ENCODE measurements around the gene ABCC9.
"Not testable (repeated sequence)": the region's sequence is repeated elsewhere in the genome, so short reads cannot be mapped to it uniquely, and the experiment has no call there.

Gene ABCC9

DNA sequence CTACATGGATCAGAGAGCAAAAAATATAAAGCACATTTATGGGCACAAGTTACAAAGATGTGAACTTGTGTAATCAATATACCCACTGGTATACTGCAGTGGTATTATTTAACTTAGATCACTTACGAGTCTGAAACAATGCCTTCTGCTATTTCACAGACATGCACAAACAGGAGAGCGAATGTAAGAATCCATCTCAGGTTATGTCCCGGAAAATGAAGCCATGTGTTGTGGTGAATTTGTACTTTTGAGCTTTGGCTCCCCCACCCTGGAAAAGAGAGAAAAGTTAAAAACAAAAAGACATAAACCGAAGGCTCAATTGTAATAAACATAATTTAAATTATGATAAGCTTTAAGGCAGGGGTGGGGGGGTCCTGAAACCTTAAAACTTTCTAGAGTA is 7.6 kb downstream of the ABCC9 start:
- DNase-seq, result no peak

DNA sequence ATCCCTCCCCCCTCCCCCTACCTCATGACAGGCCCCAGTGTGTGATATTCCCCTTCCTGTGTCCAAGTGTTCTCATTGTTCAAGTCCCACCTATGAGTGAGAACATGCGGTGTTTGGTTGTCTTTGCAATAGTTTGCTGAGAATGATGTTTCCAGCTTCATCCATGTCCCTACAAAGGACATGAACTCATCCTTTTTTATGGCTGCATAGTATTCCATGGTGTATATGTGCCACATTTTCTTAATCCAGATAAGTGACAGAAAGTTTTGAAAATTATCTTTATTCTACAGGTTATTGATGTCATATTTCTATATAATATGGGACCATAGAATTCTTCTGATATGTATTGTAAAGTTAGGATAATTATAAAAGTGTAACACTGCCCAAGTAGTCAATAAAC is 11.3 kb downstream of the ABCC9 start:
- DNase-seq, result not testable (repeated sequence)

GRCh38 chr12:21925296-21925913 is 15.8 kb downstream of the ABCC9 start:
- no peak for DNase-seq

GRCh38 chr12:21921436-21921835 is 19.8 kb downstream of the ABCC9 start:
- DNase-seq, result no peak

DNA sequence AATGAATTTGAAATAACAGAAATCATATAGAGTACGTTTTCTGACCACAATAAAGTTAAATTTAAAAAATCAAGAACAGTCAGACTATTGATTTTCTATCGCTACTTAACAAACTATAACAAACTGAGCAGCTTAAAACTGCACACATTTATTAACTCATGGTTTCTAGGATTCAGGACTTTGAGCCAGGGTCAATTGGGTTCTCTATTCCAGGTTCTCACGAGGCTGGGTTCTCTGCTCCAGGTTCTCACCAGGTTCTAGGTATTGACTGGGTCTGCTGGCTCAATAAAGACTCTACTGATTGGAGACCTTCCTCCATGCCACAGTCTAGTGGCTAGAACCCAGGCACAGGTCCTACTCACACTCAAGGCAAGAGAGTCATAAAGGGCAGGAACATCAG is 22.8 kb downstream of the ABCC9 start:
- no peak for DNase-seq

DNA sequence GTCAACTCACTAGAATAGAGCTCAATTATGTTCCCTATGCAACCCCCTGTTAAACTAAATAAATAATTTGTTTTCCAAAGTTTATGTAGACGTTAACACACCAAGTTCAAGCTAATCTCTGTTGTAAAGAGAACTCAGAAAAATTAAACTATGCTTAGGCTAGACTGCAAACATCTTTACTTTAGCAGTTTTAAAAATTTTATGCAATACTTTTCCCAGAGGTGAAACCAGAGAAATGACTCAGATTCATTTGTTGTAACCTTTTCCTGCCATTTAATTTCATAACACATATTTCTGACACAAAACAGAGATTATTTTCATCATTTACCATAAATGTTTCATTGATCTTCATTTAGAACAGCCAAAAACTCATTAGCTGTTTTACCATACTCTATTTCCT is 27.4 kb downstream of the ABCC9 start:
- DNase-seq, result no peak

GRCh38 chr12:21912318-21912717 is 28.9 kb downstream of the ABCC9 start:
- DNase-seq, result no peak

- DNase-seq, result no peak
Measured at GRCh38 chr12:21911832-21912231, 29.4 kb downstream of the ABCC9 start.

- no peak for DNase-seq
Measured at GRCh38 chr12:21910657-21911056, 30.6 kb downstream of the ABCC9 start.

- no peak for DNase-seq
Measured at GRCh38 chr12:21907948-21908837, 33.0 kb downstream of the ABCC9 start.

- DNase-seq, result no peak
Measured at GRCh38 chr12:21906919-21907493, 34.2 kb downstream of the ABCC9 start.

GRCh38 chr12:21899532-21899931 is 41.7 kb downstream of the ABCC9 start:
- not testable (repeated sequence) for DNase-seq

DNA sequence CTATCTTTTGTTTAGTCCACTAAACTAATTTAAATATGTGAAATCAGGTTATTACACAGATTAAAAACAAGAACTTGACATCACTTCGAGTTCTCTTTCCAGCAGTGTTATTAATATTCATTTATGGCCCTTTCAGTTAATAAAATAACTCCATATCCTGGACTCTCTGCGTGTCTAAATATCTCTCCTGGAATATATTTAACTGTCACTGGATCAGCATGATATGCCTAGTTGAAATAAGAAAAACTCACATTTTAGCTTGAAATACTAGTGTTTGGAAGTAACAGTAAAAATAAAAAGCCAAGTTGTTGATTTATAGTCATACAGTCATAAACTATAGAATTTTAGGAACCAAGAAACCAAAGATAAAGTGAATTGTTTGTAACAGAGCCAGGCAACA is 45.6 kb downstream of the ABCC9 start:
- DNase-seq, result no peak

GRCh38 chr12:21894792-21895595 is 46.2 kb downstream of the ABCC9 start:
- no peak for DNase-seq

DNA sequence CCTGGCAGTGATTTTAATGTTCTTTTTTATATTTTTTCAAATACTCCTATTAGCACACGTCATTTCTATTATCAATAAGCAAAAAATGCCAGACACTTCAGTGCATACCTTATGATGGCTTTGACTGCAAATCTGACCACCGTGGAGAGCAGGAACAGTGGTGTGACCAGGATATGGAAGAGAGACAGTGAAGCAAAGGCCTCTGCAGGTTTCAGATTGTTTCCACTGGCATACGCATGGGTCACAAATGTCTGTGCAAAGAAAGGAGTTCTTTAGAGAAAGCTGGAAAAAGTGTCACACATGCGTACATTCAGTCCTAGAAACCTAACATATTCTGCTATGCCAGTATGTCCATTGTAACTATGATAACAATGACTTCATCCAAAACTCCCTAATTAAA is 47.3 kb downstream of the ABCC9 start:
- no peak for DNase-seq

- DNase-seq, result no peak
Measured at GRCh38 chr12:21892341-21892740, 48.9 kb downstream of the ABCC9 start.

DNA sequence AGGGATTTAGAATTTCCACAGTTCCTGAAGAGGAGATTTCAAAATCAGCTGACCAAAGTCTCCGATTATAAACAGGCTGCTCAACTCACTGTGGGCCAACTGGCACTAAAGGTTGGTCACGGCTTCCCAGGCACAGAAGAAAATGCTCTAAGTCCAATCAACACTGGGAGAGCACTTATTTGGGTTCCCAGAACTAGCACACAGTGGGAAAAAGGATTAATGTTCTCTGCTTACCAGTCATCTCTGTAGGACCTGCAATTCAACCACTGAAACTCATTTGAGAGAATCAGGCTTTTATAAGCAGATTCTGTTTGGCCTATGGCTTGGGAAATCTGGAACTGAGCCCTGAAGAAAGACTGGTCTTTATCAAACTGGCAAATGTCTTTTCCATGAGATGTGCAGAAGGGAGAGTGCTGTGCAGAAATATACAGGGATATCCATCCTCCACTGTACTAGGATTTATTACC is 49.4 kb downstream of the ABCC9 start:
- DNase-seq, result no peak

GRCh38 chr12:21888276-21888863 is 52.9 kb downstream of the ABCC9 start:
- no peak for DNase-seq

GRCh38 chr12:21884936-21885335 is 56.3 kb downstream of the ABCC9 start:
- no peak for DNase-seq

DNA sequence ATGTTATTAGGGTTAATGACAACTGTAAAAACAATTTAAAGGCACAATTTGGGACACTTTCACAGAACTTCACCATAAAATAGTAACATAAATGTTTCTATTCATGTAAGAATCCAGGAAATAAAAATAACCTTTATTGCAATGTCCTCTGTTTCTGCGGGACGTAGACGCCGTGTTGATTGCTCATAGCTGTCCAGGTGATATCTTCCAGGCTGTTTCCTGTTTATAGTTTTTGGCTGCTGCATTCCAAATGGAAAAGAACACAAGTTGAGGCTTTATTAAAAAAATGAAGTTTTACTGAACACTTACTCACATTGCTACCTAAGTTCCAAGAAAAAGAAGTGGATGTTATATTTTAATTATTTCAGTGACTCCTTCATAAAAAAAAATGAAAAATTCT is 58.6 kb downstream of the ABCC9 start:
- no peak for DNase-seq

- DNase-seq, result no peak
Measured at GRCh38 chr12:21881965-21882364, 59.3 kb downstream of the ABCC9 start.

- DNase-seq, result no peak
Measured at GRCh38 chr12:21879312-21879711, 61.9 kb downstream of the ABCC9 start.
